Hepatocyte (in vitro differentiated cells): ENCODE data around the gene BCAS3. TPM values are rescaled to one million over a fixed set of nuclear protein-coding genes. Genes with fewer than 3 reads are reported as not detected.

Experiments used
- DNase-seq: peaks from one replicate; pipeline ENCODE4 v3.0.0-alpha.2; 2016; ENCODE audit warnings: low spot score
- H2AFZ ChIP-seq: fragments of 200-600 bp; sonication (generic); 2 replicates; pipeline ENCODE4 v1.6.0; 2016; ENCODE audit warnings: antibody characterized with exemption, mild to moderate bottlenecking
- H3K27ac ChIP-seq: fragments of 200-600 bp; sonication (generic); 2 replicates; pipeline ENCODE4 v1.5.1; 2016; ENCODE audit warnings: mild to moderate bottlenecking
- H3K27me3 ChIP-seq: fragments of 200-600 bp; sonication (generic); 2 replicates; pipeline ENCODE4 v1.6.1; 2016
- H3K36me3 ChIP-seq: fragments of 200-600 bp; sonication (generic); replicated peaks from 2 replicates; pipeline ENCODE4 v1.5.1; 2016; ENCODE audit warnings: low read depth; ENCODE audit not compliant: insufficient read depth
- H3K4me1 ChIP-seq: fragments of 200-600 bp; sonication (generic); 2 replicates; pipeline ENCODE4 v1.5.1; 2016; ENCODE audit warnings: mild to moderate bottlenecking, moderate library complexity; ENCODE audit not compliant: insufficient read depth
- H3K4me2 ChIP-seq: fragments of 200-600 bp; sonication (generic); 2 replicates; pipeline ENCODE4 v1.6.0; 2016
- H3K4me3 ChIP-seq: fragments of 200-600 bp; sonication (generic); 2 replicates; pipeline ENCODE4 v1.5.1; 2016; ENCODE audit warnings: mild to moderate bottlenecking
- H3K79me2 ChIP-seq: fragments of 200-600 bp; sonication (generic); 2 replicates; pipeline ENCODE4 v1.6.0; 2017; ENCODE audit warnings: mild to moderate bottlenecking
- H3K9me2 ChIP-seq: fragments of 200-600 bp; sonication (generic); replicated peaks from 2 replicates; pipeline ENCODE4 v1.6.0; 2017; ENCODE audit warnings: mild to moderate bottlenecking; ENCODE audit not compliant: insufficient read depth
- H3K9me3 ChIP-seq: fragments of 200-600 bp; sonication (generic); 2 replicates; pipeline ENCODE4 v1.5.1; 2016; ENCODE audit warnings: low read depth, mild to moderate bottlenecking
- H4K20me1 ChIP-seq: fragments of 200-600 bp; sonication (generic); 2 replicates; pipeline ENCODE4 v1.6.0; 2016; ENCODE audit warnings: mild to moderate bottlenecking; ENCODE audit not compliant: insufficient read depth, poor library complexity, severe bottlenecking
- CTCF ChIP-seq: fragments of 200-600 bp; sonication (generic); IDR thresholded peaks from 2 replicates; pipeline ENCODE4 v1.5.1; 2016; ENCODE audit warnings: antibody characterized with exemption, mild to moderate bottlenecking; ENCODE audit not compliant: poor library complexity
- EZH2 ChIP-seq: fragments of 200-600 bp; sonication (generic); IDR thresholded peaks from 2 replicates; pipeline ENCODE4 v1.6.1; 2016; ENCODE audit warnings: antibody characterized with exemption, mild to moderate bottlenecking, borderline replicate concordance
- EZH2phosphoT487 ChIP-seq: fragments of 200-600 bp; sonication (generic); IDR thresholded peaks from one replicate; pipeline ENCODE4 v1.6.1; 2018; ENCODE audit warnings: antibody characterized with exemption, mild to moderate bottlenecking, low read depth, moderate library complexity; ENCODE audit not compliant: unreplicated experiment, severe bottlenecking
- WGBS: methylation state at CpG from one replicate; pipeline ENCODE4 v1.1.6; 2016; ENCODE audit warnings: low lambda C conversion rate; ENCODE audit errors: missing lambda C conversion rate; 5-methylcytosine and 5-hydroxymethylcytosine counted together
- polyA plus RNA-seq: library from polyadenylated mRNA; unstranded; fragments of >200 nt; fragmentation: Nextera tagmentation; extraction: Ambion mirVana; gene quantifications from 2 replicates; pipeline ENCODE4 v1.2.1, GENCODE V29; 2016
- total RNA-seq: library from RNA; depleted of rRNA; stranded (reverse); fragments of >200 nt; gene quantifications from 2 replicates; pipeline ENCODE4 v1.2.3, GENCODE V29; 2014

The BCAS3 gene
- total and polyA plus RNA-seq, 2 experiments from 2014 or later, result 16.5 to 58.8 TPM

GRCh38 chr17:60695960-60696359 lies 18.3 kb downstream of the BCAS3 start:
- no peaks in the 10 kb centered on the region for H3K27me3 ChIP-seq
- no peaks in the 10 kb centered on the region for H4K20me1 ChIP-seq
- H3K4me3 ChIP-seq, result no peak overlapping the region
- H3K9me3 ChIP-seq, result no peaks in the 10 kb centered on the region
- no peak for TF ChIP-seq EZH2
- no peak for TF ChIP-seq EZH2phosphoT487
- no peak for TF ChIP-seq CTCF
- H3K27ac ChIP-seq, result no peak overlapping the region
- H3K36me3 ChIP-seq, result no peaks in the 10 kb centered on the region
- no peaks in the 10 kb centered on the region for H3K9me2 ChIP-seq
- no peaks in the 10 kb centered on the region for H3K4me1 ChIP-seq
- H2AFZ ChIP-seq, result no peak overlapping the region
- no peaks in the 10 kb centered on the region for H3K79me2 ChIP-seq
- H3K4me2 ChIP-seq, result no peak overlapping the region
- no peak for DNase-seq

- H3K27ac ChIP-seq, result no peak overlapping the region
- H3K36me3 ChIP-seq, result no peaks in the 10 kb centered on the region
- TF ChIP-seq EZH2 (no peak), CTCF (no peak), EZH2phosphoT487 (no peak)
- no peaks in the 10 kb centered on the region for H3K27me3 ChIP-seq
- H4K20me1 ChIP-seq, result no peaks in the 10 kb centered on the region
- H3K79me2 ChIP-seq, result no peaks in the 10 kb centered on the region
- WGBS, result 98% methylated on average over 3 of the region's 3 CpGs
- H3K9me3 ChIP-seq, result no peaks in the 10 kb centered on the region
- no peak for DNase-seq
- H3K4me1 ChIP-seq, result no peaks in the 10 kb centered on the region
- H3K9me2 ChIP-seq, result no peaks in the 10 kb centered on the region
- no peak overlapping the region for H3K4me2 ChIP-seq
- H3K4me3 ChIP-seq, result no peak overlapping the region
- H2AFZ ChIP-seq, result no peak overlapping the region
Observed at GRCh38 chr17:60699090-60699489, 21.4 kb downstream of the BCAS3 start.

DNA sequence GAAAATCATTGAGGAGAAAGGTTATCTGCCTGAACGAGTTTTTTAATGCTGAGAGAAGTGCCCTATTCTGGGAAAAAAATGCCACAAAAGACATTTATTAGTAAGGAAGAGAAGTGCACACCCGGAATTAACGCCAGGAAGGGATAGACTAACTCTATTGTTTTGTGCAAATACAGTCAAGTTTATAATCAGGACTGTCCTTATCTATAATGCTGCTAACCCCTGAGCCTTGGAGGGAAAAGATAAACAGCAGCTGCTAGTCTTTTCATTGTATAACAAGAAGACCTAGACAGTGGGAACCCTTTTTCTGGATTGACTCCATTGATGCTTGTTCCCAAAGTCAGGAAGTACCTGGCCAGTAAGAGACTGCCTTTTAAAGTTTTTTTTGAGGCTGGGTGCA lies 26.5 kb downstream of the BCAS3 start:
- TF ChIP-seq EZH2phosphoT487 (no peak), EZH2 (no peak), CTCF (no peak)
- Histone ChIP-seq H3K79me2 (no peaks in the 10 kb centered on the region), H3K4me2 (peak overlapping the region; percentile 39), H3K27me3 (no peaks in the 10 kb centered on the region), H2AFZ (no peak overlapping the region), H3K27ac (no peak overlapping the region), H3K4me1 (no peaks in the 10 kb centered on the region), H4K20me1 (no peaks in the 10 kb centered on the region), H3K9me3 (no peaks in the 10 kb centered on the region), H3K4me3 (no peak overlapping the region), H3K36me3 (no peaks in the 10 kb centered on the region), H3K9me2 (no peaks in the 10 kb centered on the region)
- WGBS, result 29% methylated on average over 3 of the region's 3 CpGs
- DNase-seq, result no peak

- no peak overlapping the region for H3K4me3 ChIP-seq
- H3K4me2 ChIP-seq, result no peak overlapping the region
- no peaks in the 10 kb centered on the region for H4K20me1 ChIP-seq
- TF ChIP-seq EZH2 (no peak), CTCF (no peak), EZH2phosphoT487 (no peak)
- no peaks in the 10 kb centered on the region for H3K9me2 ChIP-seq
- H3K79me2 ChIP-seq, result no peaks in the 10 kb centered on the region
- peak; percentile 10 for DNase-seq
- H3K36me3 ChIP-seq, result no peaks in the 10 kb centered on the region
- WGBS, result 56% methylated on average over 2 of the region's 2 CpGs
- H3K4me1 ChIP-seq, result no peaks in the 10 kb centered on the region
- no peak overlapping the region for H2AFZ ChIP-seq
- no peaks in the 10 kb centered on the region for H3K27me3 ChIP-seq
- no peaks in the 10 kb centered on the region for H3K9me3 ChIP-seq
- H3K27ac ChIP-seq, result peak overlapping the region; percentile 22
Observed at GRCh38 chr17:60712675-60713074, 35.0 kb downstream of the BCAS3 start.
